Posterior vena cava (tissue), 2 donors: ENCODE measurements around the gene SCEL. TPM values are rescaled to one million over a fixed set of nuclear protein-coding genes. Genes with fewer than 3 reads are reported as not detected.

ENCODE experiments used
- DNase-seq: peaks from one replicate; pipeline ENCODE4 v3.0.0-alpha.2; 2020; ENCODE audit warnings: low spot score
- intact Hi-C, 2 donors: fragments of 100-400 bp; cut with DNase I; formaldehyde crosslinking; loops; one replicate each; pipeline versions ENCODE4 v1.14.1 to v1.14.2; 2022 to 2023
- long read RNA-seq, 2 donors: library from polyadenylated mRNA; unstranded; transcript quantifications; one replicate each; pipeline ENCODE4 v2.0.0, GENCODE V29; 2020 to 2021
- total RNA-seq, 2 donors: library from RNA; stranded (reverse); fragmentation: NEBNext Ultra II Directional; extraction: Animal tissue kit (Norgen Biotek cat#: 25700); gene quantifications; one replicate each; pipeline ENCODE4 v1.2.1, GENCODE V29; 2021
- donor health status: DM: yes; HTN: yes; CAD: no.
- donor health status: DM: yes; HTN: yes; CAD: no.

The SCEL gene, protein sequence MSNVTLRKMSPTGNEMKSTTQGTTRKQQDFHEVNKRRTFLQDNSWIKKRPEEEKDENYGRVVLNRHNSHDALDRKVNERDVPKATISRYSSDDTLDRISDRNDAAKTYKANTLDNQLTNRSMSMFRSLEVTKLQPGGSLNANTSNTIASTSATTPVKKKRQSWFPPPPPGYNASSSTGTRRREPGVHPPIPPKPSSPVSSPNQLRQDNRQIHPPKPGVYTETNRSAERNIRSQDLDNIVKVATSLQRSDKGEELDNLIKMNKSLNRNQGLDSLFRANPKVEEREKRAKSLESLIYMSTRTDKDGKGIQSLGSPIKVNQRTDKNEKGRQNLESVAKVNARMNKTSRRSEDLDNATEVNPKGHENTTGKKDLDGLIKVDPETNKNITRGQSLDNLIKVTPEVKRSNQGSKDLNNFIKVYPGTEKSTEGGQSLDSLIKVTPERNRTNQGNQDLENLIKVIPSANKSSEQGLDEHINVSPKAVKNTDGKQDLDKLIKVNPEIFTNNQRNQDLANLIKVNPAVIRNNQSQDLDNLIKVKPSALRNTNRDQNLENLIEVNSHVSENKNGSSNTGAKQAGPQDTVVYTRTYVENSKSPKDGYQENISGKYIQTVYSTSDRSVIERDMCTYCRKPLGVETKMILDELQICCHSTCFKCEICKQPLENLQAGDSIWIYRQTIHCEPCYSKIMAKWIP
- not detected for total RNA-seq
- long read RNA-seq, donor 1: 0 reads
- long read RNA-seq, donor 2: 0 reads

DNA sequence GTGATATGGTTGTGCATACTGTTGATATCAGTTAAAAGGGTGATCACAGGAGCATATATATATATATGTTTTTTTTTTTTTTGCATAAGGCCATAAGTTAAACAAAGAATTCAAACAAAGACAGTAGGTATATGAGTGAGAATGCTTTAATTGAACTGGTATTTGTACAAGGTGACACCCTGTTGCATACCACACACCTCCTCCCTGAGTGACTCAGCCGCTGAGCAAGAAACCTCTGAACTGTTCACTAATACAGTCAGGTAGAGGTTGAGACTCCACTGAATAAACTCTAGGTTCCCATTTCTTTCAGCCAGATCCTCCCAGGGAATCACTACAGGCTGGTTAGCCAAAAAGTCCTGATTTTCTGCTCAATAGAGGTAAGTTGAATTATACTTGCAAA, at the start of gene SCEL:
TSS of gene SCEL (plus strand) at position 259 of the 400 bp plus-strand sequence. CDS start 20,170 bp downstream, outside the sequence.
- intact Hi-C loops: no loop called here
- DNase-seq: no peak

DNA sequence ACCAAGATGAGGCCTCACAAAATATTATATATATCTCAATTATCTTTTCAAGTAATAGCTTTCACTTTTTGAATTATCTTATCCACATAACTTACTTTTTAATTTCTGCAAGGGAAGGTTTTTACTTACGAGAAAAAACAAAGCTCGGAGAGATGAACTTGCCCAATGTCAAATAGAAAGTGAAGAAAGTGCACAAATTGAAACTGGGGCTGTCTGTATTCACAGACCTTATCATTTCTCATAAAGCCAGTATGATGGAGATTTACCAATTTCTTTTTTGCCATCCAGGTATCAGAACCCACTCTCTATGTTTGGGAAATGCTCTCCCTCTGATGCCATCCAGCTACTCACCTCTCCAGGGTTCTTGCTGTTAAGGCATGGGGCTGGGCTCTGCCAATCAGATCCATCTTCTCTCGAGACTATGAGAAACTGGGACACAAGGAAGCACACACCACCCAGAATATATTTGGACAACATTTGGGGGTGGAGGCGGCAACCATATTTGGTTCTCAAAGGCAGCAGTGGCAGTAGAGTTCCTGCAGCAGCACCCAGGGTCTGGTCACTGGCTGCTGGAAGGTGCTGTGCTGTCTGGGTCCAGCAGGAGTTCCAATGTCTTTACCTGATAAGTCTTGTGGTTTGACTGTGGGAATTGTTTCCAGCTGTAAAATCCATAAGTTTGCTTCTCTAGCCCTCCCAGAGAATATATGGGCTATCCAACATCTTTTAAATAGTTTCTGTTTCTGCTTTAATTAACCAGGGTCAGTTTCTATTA, 45.8 kb upstream of the SCEL start:
- DNase-seq: no peak
- intact Hi-C loops: no loop called here

DNA sequence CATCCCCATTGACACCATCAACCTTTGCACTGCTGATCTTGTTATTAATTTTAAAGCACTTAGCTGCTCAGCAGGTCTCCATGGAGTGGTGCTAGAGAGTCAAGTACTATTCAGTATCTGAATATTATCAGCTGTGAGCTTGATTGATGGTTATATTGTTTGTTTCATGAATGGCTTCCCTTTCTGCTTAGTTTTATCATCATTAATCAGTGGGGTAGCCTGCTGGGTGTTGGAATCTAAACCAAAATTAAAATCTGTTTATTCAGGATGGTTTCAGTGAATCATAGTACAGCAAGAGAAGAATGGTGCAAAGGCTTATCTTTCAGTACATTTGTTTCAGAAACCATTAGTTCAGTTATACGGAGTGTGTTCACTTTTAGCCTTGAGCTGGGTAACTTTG, 42.5 kb upstream of the SCEL start:
- DNase-seq: no peak
- intact Hi-C loops: no loop called here

DNA sequence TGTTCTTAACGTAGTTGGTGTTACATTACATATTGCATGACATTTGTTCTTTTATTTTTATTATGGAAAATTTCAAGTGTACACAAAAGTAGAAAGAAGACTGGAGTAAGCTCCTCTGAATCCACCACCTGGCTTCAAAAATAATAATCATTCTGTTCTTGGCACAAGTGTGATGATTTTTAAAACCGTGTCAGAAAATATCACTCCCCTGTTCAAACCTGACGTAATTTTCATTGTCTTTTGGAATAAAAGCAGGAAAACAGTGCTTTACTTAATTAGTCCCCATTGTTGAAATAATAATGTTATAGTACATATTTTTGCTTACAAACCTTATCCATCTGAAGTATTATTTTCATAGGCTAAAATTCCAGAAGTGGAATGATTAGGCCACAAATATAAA, 41.3 kb upstream of the SCEL start:
- no peak for DNase-seq
- intact Hi-C loops: no loop called here

DNA sequence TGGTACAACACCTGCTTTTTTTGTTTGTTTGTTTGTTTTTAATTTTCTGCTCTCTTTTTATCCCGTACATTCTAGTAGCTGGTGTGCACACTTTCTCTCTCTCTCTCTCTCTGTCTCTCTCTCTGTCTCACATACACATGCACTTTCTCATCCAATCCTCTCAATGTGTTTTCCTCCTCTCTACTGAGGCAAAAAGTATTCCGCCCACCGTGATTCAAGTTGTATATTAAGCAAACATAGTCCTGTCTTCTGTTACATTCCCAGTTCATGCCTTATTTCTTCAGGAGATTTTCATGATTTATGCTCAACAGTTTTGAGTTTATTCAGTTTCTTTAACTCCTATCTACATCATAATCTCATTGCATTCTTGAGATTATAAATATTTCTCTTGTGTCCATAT, 38.2 kb upstream of the SCEL start:
- intact Hi-C loops: no loop called here
- no peak for DNase-seq

DNA sequence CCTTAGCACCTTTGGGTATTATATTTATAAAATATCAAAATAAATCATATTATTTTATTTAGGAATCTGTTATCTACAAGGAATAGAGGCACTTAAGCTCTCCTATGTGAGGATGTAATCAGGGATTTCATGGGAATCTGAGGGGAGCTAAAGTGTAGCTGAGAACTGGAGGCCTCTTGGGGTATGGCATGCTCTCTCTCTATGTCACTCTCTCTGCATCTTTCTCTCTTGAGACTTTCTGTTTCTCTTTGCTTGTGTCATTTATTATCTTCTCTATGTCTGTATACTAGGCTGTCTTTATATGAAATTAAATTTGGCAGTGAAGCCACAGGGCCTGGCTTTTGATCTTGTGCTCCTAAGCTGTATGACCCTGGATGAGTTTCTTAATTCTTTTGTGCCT, 37.7 kb upstream of the SCEL start:
- intact Hi-C loops: no loop called here
- DNase-seq: no peak

DNA sequence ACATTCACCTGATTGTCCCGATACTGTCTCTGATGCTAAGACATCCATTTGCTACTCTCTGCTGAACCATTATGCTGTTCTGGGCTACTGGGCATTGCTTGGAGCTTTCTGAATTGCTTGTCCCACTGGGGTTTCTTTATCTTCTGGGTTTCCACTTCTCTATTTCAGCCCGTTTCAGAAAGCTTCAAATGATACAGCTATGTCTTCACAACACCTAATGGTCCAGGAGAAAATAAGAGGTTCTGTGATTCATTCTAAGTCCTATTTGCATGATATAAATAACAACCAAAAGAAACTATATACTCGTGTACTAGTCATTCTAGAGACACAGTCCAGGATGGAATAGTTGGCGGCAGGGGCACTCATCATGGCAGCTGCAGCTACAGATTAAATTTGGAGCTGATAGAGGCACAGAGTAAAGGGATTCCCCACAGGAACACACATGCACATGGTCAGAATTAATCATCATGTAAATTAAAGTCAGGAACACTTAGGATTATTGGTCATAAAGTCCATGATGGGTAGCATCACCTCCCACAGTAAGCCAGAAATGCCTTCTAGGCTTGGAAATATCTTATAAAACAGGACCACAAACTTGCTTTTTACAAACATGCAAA, 33.3 kb upstream of the SCEL start:
- no peak for DNase-seq
- intact Hi-C loops: no loop called here

DNA sequence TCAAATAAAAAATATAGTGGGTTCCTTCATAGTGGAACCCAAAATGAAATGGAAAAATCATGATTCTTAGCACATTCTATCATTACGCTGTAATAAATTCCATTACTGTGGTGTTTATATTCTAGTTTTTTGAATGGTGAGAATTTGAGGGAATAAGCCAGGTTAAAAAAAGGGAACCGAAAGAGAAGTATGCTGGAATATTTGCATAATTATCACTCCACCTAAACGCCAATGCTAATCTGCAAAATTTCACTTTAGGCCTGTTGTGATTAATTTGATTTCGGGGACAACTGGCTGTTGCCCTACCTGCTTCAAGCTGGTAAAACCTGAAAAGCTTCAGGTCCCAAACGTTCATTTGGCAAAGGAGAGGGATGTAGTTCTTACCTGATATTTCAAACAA, 32.1 kb upstream of the SCEL start:
- no peak for DNase-seq
- intact Hi-C loops: no loop called here

DNA sequence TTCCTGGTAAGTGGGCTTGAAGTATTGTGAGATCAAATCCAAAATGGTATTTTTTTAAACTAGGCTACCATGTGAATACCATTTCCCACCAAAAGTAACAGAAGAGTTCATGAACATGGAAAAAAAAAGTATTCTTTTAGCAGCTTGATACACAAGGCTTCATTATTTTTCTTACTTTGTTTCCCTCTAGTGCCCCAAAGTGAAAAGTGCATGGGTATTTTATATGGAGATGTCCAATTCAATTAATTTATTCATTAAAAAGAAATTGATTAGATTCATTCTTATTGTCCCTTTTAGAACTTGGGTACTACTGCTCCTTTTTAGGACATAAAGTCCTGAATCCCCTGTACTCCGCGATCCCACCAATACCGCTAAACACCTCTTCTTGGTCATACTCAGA, 28.6 kb upstream of the SCEL start:
- DNase-seq: no peak
- intact Hi-C loops: no loop called here

DNA sequence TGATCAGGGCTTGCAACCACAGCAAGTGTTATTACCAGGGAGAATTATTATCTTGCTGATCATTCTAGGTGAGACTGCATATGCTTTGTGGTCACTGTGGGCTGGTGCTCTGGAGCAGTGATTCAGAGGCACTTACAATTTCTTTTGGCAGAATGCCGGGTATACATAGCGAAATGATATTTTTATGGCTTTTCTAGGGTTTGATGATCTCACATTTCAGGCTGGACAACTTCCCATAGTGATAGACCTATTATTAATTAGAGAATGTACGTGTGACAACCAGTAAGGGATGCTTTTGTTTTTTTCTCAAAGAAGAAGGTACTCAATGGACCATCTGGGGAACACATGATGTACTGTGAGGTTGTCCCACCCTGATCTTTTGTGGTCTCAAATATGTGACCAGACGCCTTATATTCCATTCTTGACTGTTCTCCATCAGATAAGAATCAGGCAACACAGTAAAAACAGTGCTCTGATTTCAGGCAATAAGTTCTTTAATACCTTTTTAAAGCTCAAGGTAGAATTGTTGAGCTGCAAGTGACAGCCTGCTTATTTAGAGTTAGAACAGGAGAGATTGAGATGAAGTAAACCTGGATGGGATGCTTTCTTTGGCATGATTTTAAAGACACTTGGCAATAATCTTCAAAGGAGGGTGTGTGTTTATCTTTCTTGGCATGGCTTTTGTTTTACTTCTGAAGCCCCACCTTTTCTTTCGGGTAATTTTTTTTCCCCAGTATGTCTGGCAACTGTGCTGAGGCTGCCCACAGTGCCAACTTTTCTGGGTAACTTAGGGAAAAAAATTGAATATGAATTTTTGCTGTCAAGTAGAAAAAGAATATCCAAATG, 27.4 kb upstream of the SCEL start:
- intact Hi-C loops: no loop called here
- DNase-seq: no peak

DNA sequence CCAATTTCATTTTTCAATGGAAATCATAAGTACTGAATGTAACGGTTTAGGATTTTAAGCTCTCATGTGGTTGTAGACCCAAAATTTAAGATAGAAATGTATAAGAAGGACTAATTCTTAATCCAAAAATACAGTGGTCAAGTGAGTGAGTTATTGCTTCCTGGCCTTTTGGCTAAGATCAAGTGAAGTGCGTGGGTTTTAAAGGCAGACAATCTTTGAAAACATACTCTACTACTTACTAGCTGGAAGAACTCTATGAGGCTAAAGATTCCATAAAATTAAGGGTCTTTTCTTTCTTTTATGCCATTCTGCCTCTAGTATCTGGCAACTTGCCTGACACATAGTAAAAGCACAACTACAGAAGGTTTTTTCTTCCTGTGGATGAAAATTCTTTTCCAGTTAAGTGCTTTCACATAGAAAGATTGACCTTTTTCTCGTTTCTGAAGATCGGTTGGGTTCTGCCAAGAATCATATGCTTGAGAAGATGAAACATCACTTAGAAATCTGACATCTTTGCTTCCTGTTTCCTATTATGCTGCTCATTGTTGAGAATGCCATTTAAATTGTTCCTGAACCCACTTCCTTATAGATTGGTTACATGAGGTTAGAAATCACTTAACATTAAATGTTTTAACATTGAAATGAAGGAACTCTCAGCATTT, 26.4 kb upstream of the SCEL start:
- intact Hi-C loops: no loop called here

DNA sequence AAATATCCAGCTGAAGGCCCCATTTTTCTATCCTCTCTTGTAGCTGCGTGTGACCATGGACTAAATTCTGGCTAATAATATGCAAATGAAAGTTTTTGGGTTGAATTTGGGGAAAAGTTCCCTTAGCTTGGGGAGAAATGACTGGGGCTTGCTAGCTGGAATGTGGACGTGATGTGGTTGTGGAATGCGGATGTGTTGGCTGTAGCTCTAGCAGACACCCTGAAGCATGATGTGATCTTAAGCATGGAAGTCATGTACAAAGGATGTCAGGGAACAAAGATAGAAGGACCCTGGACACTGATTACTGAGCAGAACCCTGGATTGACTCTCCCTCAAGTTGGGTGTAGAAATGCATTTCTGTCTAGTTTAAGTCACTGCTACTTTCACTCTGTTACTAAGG, 25.4 kb upstream of the SCEL start:
- no peak for DNase-seq
- intact Hi-C loops: loop anchor here in 1 of 2 donors (5.0 kb wide), 1 partner anchor 683 kb away; no protein-coding TSS in a partner anchor

More for the DNA sequence above, 26.4 kb upstream of the SCEL start:
- DNase-seq: no peak

DNA sequence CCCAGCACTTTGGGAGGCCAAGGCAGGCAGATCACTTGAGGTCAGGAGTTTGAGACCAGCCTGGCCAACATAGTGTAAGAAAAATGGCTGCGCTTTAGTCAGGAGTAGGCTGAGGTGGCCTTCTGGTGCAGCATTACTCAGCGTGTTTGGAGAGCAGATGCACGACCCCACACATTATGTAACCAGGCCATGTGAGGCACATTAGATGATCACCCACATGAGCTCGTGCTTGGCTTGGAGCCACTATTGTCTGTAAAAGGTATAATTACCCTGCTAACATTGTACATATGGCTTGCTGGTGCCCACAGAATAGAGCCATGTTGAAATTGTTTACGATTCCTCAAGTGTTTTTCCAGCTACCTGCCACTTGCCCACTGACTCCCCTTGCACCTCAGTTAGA, 24.0 kb upstream of the SCEL start:
- intact Hi-C loops: loop anchor here in 1 of 2 donors (5.0 kb wide), 1 partner anchor 684 kb away; no protein-coding TSS in a partner anchor
- no peak for DNase-seq

DNA sequence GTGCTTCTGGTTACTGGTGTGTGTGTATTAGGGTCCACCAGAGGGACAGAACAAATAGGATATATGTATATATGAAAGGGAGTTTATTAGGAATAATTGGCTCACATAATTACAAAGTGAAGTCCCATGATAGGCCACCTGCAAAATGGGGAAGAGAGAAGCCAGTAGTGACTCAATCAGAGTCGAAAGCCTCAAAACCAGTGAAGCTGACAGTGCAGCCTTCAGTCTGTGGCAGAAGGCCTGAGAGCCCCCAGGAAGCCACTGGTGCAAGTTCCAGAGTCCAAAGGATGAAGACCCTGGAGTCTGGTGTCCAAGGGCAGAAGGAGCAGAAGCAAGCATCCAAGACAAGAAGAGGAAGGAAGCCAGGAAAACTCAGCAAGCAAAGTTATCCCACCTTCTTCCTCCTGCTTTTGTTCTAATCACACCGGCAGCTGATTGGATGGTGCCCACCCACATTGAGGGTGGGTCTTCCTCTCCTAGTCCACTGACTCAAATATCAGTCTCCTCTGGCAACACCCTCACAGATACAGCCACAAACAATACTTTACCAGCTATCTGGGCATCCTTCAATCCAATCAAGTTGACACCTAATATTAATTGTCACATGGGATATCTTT, 21.7 kb upstream of the SCEL start:
- no peak for DNase-seq
- intact Hi-C loops: loop anchor here in 1 of 2 donors (5.0 kb wide), 1 partner anchor 687 kb away; no protein-coding TSS in a partner anchor

DNA sequence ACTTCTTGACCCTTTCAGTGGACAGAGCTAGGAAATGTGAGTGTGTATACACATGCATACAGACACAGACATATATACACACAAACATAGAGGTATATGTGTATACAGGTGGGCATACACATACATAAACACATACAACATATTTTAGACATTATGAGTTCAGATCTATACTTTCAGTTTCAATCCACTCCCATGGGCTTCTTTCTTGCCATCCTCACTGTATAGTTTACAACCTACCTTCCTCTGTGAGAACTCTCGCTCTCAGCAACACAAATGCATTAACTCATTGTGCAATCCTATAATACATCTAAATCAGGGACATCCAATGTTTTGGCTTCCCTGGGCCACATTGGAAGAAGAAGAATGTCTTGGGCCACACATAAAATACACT, 21.2 kb upstream of the SCEL start:
- intact Hi-C loops: loop anchor here in 1 of 2 donors (5.0 kb wide), 1 partner anchor 687 kb away; no protein-coding TSS in a partner anchor
- DNase-seq: no peak

DNA sequence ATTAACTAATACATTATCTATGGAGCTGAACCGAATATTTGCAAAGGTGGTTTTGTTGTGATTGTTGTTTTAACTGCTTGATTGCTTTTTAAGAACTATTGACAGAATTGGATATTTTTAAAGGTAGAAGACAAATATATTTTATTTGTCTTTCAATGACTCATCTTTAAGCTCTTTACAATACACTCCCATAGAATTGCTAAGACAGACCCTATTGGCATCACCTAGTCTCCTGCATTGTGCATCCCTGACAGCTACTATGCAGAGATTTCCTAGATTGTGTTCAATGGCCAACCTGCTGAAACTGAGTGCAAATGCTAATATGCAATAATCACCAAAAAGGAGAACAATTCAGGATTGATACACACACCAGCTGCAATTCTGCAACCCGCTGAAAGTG, 19.7 kb upstream of the SCEL start:
- intact Hi-C loops: no loop called here
- no peak for DNase-seq

DNA sequence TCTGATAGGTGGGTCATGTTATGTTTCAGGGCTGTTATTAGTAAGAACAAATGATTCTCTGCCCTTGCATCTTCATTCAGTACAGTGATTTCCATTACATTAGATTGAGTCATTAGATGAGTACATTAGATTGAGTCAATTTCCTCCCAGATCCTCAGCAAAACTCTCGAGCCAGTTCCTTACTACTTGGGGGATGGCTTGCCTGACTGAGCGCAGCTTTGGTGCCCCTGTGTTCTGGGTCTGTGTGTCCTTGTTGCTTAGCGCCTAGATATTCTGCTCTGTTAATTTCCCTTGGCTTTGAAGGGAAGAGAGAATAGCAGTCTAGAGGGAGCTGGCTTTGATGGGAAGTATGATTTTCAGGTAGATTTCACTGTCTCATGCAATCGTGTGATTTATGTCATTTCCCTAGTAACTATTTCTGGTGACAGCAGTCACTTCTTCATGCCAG, 19.1 kb upstream of the SCEL start:
- no peak for DNase-seq

DNA sequence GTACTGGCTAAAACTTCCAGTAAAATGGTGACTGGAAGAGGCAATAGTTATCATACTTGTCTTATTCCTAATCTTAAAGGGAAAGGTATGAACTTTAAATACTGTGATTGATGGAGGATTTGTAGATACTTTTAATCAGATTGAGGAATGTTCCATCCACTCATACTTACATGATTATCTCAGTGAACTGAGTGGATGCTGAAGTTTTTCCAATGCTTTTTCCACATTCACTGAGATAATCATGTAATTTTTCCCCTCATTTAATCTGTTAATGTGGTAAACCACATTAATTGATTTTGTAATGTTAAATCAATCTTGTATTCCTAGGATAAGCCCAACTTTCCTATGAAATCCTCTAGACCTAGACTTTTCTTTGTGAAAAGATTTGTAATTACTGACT, 17.2 kb upstream of the SCEL start:
- intact Hi-C loops: no loop called here
- no peak for DNase-seq

More for the DNA sequence above, 19.1 kb upstream of the SCEL start:
- intact Hi-C loops: no loop called here
